Lower leg skin (tissue), 3 donors: ENCODE results near the gene EYS.

Source experiments
- CTCF ChIP-seq, 3 donors: fragments of 450-650 bp; IDR thresholded peaks; one replicate each; pipeline ENCODE4 v1.5.1; 2016; ENCODE audit warnings: antibody characterized with exemption in 3 of 3, mild to moderate bottlenecking in 3 of 3, moderate library complexity in 2 of 3
- POLR2A ChIP-seq, 2 donors: fragments of 450-650 bp; IDR thresholded peaks; one replicate each; pipeline ENCODE4 v1.6.1; 2016 to 2017; ENCODE audit warnings: antibody characterized with exemption in 2 of 2, mild to moderate bottlenecking in 1 of 2, moderate library complexity in 1 of 2

- TF ChIP-seq CTCF (IDR thresholded peaks at IDR 0.05) (no peak), POLR2A (IDR thresholded peaks at IDR 0.05) (no peak)
Measured at GRCh38 chr6:64945450-64945849, 761.6 kb downstream of the EYS start.
